ENCODE measurements around the gene RPL36A.

The RPL36A gene

GRCh38 chrX:101411984-101412383 is 21.2 kb downstream of the RPL36A start:
- Histone ChIP-seq H3K4me1 (ENCODE audit: control insufficient read depth, insufficient read depth, low read length) (peaks cover 18% of the 10 kb centered on the region), H3K36me3 (ENCODE audit: control insufficient read depth, insufficient read depth, low read length, severe bottlenecking) (peaks cover 20% of the 10 kb centered on the region), H3K9ac (ENCODE audit: low read length) (no peak overlapping the region), H3K4me3 (ENCODE audit: low read length) (no peak overlapping the region), H3K27me3 (replicated peaks; ENCODE audit: control insufficient read depth, insufficient read depth, low read length) (no peaks in the 10 kb centered on the region), H3K9me3 (ENCODE audit: control insufficient read depth, low read length) (no peaks in the 10 kb centered on the region)
- no peak for DNase-seq (ENCODE audit: low read depth)

GRCh38 chrX:101415180-101416145 is 24.7 kb downstream of the RPL36A start:
- H3K36me3 ChIP-seq (ENCODE audit: control insufficient read depth, insufficient read depth, low read length, severe bottlenecking) = peaks cover 20% of the 10 kb centered on the region
- H3K9me3 ChIP-seq (ENCODE audit: control insufficient read depth, low read length) = no peaks in the 10 kb centered on the region
- H3K9ac ChIP-seq (ENCODE audit: low read length) = peak overlapping the region; percentile 25
- peaks cover 22% of the 10 kb centered on the region for H3K4me1 ChIP-seq (ENCODE audit: control insufficient read depth, insufficient read depth, low read length)
- DNase-seq (ENCODE audit: low read depth) = peak; percentile 85
- no peak overlapping the region for H3K4me3 ChIP-seq (ENCODE audit: low read length)
- H3K27me3 ChIP-seq (replicated peaks; ENCODE audit: control insufficient read depth, insufficient read depth, low read length) = peaks cover 4% of the 10 kb centered on the region

GRCh38 chrX:101416691-101417090 is 25.9 kb downstream of the RPL36A start:
- no peaks in the 10 kb centered on the region for H3K9me3 ChIP-seq (ENCODE audit: control insufficient read depth, low read length)
- H3K36me3 ChIP-seq (ENCODE audit: control insufficient read depth, insufficient read depth, low read length, severe bottlenecking) = peaks cover 20% of the 10 kb centered on the region
- H3K4me1 ChIP-seq (ENCODE audit: control insufficient read depth, insufficient read depth, low read length) = peaks cover 20% of the 10 kb centered on the region
- peak; percentile 41 for DNase-seq (ENCODE audit: low read depth)
- no peak overlapping the region for H3K4me3 ChIP-seq (ENCODE audit: low read length)
- peaks cover 4% of the 10 kb centered on the region for H3K27me3 ChIP-seq (replicated peaks; ENCODE audit: control insufficient read depth, insufficient read depth, low read length)
- H3K9ac ChIP-seq (ENCODE audit: low read length) = no peak overlapping the region

GRCh38 chrX:101417190-101417589 is 26.4 kb downstream of the RPL36A start:
- no peak overlapping the region for H3K4me3 ChIP-seq (ENCODE audit: low read length)
- peaks cover 4% of the 10 kb centered on the region for H3K27me3 ChIP-seq (replicated peaks; ENCODE audit: control insufficient read depth, insufficient read depth, low read length)
- no peak for DNase-seq (ENCODE audit: low read depth)
- H3K4me1 ChIP-seq (ENCODE audit: control insufficient read depth, insufficient read depth, low read length) = peaks cover 20% of the 10 kb centered on the region
- H3K9ac ChIP-seq (ENCODE audit: low read length) = peak overlapping the region; percentile 89
- H3K36me3 ChIP-seq (ENCODE audit: control insufficient read depth, insufficient read depth, low read length, severe bottlenecking) = peaks cover 17% of the 10 kb centered on the region
- H3K9me3 ChIP-seq (ENCODE audit: control insufficient read depth, low read length) = no peaks in the 10 kb centered on the region

- peak; percentile 62 for DNase-seq (ENCODE audit: low read depth)
These were observed 27.4 kb downstream of the RPL36A start for GRCh38 chrX:101417981-101418841.

GRCh38 chrX:101419489-101419888 is 28.7 kb downstream of the RPL36A start:
- H3K9me3 ChIP-seq (ENCODE audit: control insufficient read depth, low read length) = no peaks in the 10 kb centered on the region
- H3K4me3 ChIP-seq (ENCODE audit: low read length) = no peak overlapping the region
- peaks cover 4% of the 10 kb centered on the region for H3K27me3 ChIP-seq (replicated peaks; ENCODE audit: control insufficient read depth, insufficient read depth, low read length)
- no peaks in the 10 kb centered on the region for H3K36me3 ChIP-seq (ENCODE audit: control insufficient read depth, insufficient read depth, low read length, severe bottlenecking)
- H3K4me1 ChIP-seq (ENCODE audit: control insufficient read depth, insufficient read depth, low read length) = peaks cover 20% of the 10 kb centered on the region
- no peak for DNase-seq (ENCODE audit: low read depth)
- H3K9ac ChIP-seq (ENCODE audit: low read length) = no peak overlapping the region

More at GRCh38 chrX:101417981-101418841, 27.4 kb downstream of the RPL36A start:
- Histone ChIP-seq H3K4me1 (ENCODE audit: control insufficient read depth, insufficient read depth, low read length) (peaks cover 20% of the 10 kb centered on the region), H3K27me3 (replicated peaks; ENCODE audit: control insufficient read depth, insufficient read depth, low read length) (peaks cover 4% of the 10 kb centered on the region), H3K9ac (ENCODE audit: low read length) (peak overlapping the region; percentile 89), H3K9me3 (ENCODE audit: control insufficient read depth, low read length) (no peaks in the 10 kb centered on the region), H3K4me3 (ENCODE audit: low read length) (peak overlapping the region; percentile 80), H3K36me3 (ENCODE audit: control insufficient read depth, insufficient read depth, low read length, severe bottlenecking) (peaks cover 6% of the 10 kb centered on the region)

GRCh38 chrX:101427954-101428353 is 37.1 kb downstream of the RPL36A start:
- no peak for DNase-seq (ENCODE audit: low read depth)
- H3K27me3 ChIP-seq (replicated peaks; ENCODE audit: control insufficient read depth, insufficient read depth, low read length) = no peaks in the 10 kb centered on the region
- peaks cover 12% of the 10 kb centered on the region for H3K9me3 ChIP-seq (ENCODE audit: control insufficient read depth, low read length)
- no peak overlapping the region for H3K4me3 ChIP-seq (ENCODE audit: low read length)
- H3K36me3 ChIP-seq (ENCODE audit: control insufficient read depth, insufficient read depth, low read length, severe bottlenecking) = no peaks in the 10 kb centered on the region
- H3K9ac ChIP-seq (ENCODE audit: low read length) = no peak overlapping the region
- H3K4me1 ChIP-seq (ENCODE audit: control insufficient read depth, insufficient read depth, low read length) = peaks cover 6% of the 10 kb centered on the region

GRCh38 chrX:101429934-101430333 is 39.1 kb downstream of the RPL36A start:
- Histone ChIP-seq H3K4me3 (ENCODE audit: low read length) (no peak overlapping the region), H3K36me3 (ENCODE audit: control insufficient read depth, insufficient read depth, low read length, severe bottlenecking) (no peaks in the 10 kb centered on the region), H3K9me3 (ENCODE audit: control insufficient read depth, low read length) (peaks cover 12% of the 10 kb centered on the region), H3K9ac (ENCODE audit: low read length) (no peak overlapping the region), H3K4me1 (ENCODE audit: control insufficient read depth, insufficient read depth, low read length) (peaks cover 6% of the 10 kb centered on the region), H3K27me3 (replicated peaks; ENCODE audit: control insufficient read depth, insufficient read depth, low read length) (no peaks in the 10 kb centered on the region)
- DNase-seq (ENCODE audit: low read depth) = peak; percentile 40

GRCh38 chrX:101430457-101431078 is 39.8 kb downstream of the RPL36A start:
- no peak overlapping the region for H3K4me3 ChIP-seq (ENCODE audit: low read length)
- no peak for DNase-seq (ENCODE audit: low read depth)
- H3K9ac ChIP-seq (ENCODE audit: low read length) = no peak overlapping the region
- H3K27me3 ChIP-seq (replicated peaks; ENCODE audit: control insufficient read depth, insufficient read depth, low read length) = no peaks in the 10 kb centered on the region
- no peaks in the 10 kb centered on the region for H3K36me3 ChIP-seq (ENCODE audit: control insufficient read depth, insufficient read depth, low read length, severe bottlenecking)
- H3K9me3 ChIP-seq (ENCODE audit: control insufficient read depth, low read length) = peaks cover 12% of the 10 kb centered on the region
- peaks cover 6% of the 10 kb centered on the region for H3K4me1 ChIP-seq (ENCODE audit: control insufficient read depth, insufficient read depth, low read length)

GRCh38 chrX:101442085-101442484 is 51.3 kb downstream of the RPL36A start:
- peak; percentile 42 for DNase-seq (ENCODE audit: low read depth)
- Histone ChIP-seq H3K27me3 (replicated peaks; ENCODE audit: control insufficient read depth, insufficient read depth, low read length) (no peaks in the 10 kb centered on the region), H3K4me3 (ENCODE audit: low read length) (no peak overlapping the region), H3K4me1 (ENCODE audit: control insufficient read depth, insufficient read depth, low read length) (peaks cover 9% of the 10 kb centered on the region), H3K9me3 (ENCODE audit: control insufficient read depth, low read length) (no peaks in the 10 kb centered on the region), H3K9ac (ENCODE audit: low read length) (no peak overlapping the region), H3K36me3 (ENCODE audit: control insufficient read depth, insufficient read depth, low read length, severe bottlenecking) (peaks cover 4% of the 10 kb centered on the region)
